ENCODE results near the gene ADAM22. TPM values are rescaled to one million over a fixed set of nuclear protein-coding genes. Genes with fewer than 3 reads are reported as not detected.

ADAM22 gene
- total and polyA plus RNA-seq, 2 of the 4 experiments (the other 2 are of a cell fraction), result 0.03 to 0.18 TPM

DNA sequence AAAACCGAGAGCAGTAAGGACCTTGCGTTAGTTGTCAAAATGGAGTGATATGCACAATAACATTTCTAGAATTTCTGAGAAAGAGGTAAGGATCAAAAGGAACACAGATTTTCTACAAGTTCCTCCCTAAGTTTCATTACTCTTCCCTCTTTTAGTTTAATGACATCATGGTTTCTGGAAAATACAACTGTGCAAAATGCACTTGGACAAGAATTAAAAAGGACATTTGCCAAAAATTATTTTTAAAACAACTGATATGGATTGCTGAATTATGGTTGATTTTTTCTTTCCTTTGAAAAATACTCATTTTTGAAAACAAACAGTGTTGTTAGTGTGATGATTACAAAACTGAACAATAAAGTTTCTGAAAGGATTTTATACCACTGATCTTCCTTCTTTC is 233.7 kb downstream of the ADAM22 start:
- Histone ChIP-seq H4K20me1 (ENCODE audit: insufficient read depth, low read length) (no peaks in the 10 kb centered on the region), H3K4me3 (ENCODE audit: insufficient read depth, low read depth, low read length) (no peak overlapping the region), H3K4me1 (ENCODE audit: control insufficient read depth, insufficient read depth, low read length) (no peaks in the 10 kb centered on the region), H3K9me3 (ENCODE audit: control insufficient read depth, insufficient read depth, low read length) (no peaks in the 10 kb centered on the region), H3K27ac (ENCODE audit: insufficient read depth, low read length) (no peak overlapping the region), H2AK9ac (replicated peaks; ENCODE audit: low read depth, low read length, poor library complexity) (no peak overlapping the region), H3K4me2 (ENCODE audit: low read depth, low read length) (no peak overlapping the region), H4K91ac (ENCODE audit: insufficient read depth, low read depth, low read length) (no peak overlapping the region), H2AK5ac (ENCODE audit: low read depth, low read length) (no peak overlapping the region), H4K5ac (ENCODE audit: low read depth, low read length) (no peak overlapping the region), H3K9me1 (ENCODE audit: insufficient read depth, low read length) (no peaks in the 10 kb centered on the region), H4K8ac (ENCODE audit: low read depth in 2 of 2, low read length in 2 of 2) (no peak overlapping the region), H3K18ac (ENCODE audit: low read depth, low read length) (no peak overlapping the region), H3K23ac (ENCODE audit: low read depth, low read length) (no peak overlapping the region), H2BK15ac (ENCODE audit: low read depth, low read length) (no peak overlapping the region), H3K4ac (ENCODE audit: low read depth, low read length) (no peak overlapping the region), H3K36me3 (ENCODE audit: control insufficient read depth, insufficient read depth, low read length) (no peaks in the 10 kb centered on the region), H3K14ac (replicated peaks; ENCODE audit: low read depth, low read length) (no peak overlapping the region), H3K9ac (ENCODE audit: low read depth, low read length) (no peak overlapping the region), H2AFZ (replicated peaks; ENCODE audit: low read length, poor library complexity) (no peak overlapping the region), H2BK5ac (ENCODE audit: low read depth, low read length, poor library complexity, severe bottlenecking) (no peak overlapping the region), H2BK120ac (ENCODE audit: low read depth, low read length) (no peak overlapping the region), H3K79me1 (ENCODE audit: low read depth in 1 of 2, low read length in 2 of 2) (no peaks in the 10 kb centered on the region), H3K56ac (ENCODE audit: extremely low read depth, insufficient read depth, low read length) (no peak overlapping the region), H2BK20ac (ENCODE audit: low read depth, low read length) (no peak overlapping the region), H3K27me3 (ENCODE audit: control insufficient read depth, insufficient read depth, low read length) (no peaks in the 10 kb centered on the region)
- TF ChIP-seq MAZ (IDR thresholded peaks at IDR 0.05; ENCODE audit: borderline replicate concordance, low read depth, low read length) (no peak), RAD21 (IDR thresholded peaks at IDR 0.05; ENCODE audit: low read length) (no peak), NFE2L2 (IDR thresholded peaks at IDR 0.05; ENCODE audit: low read depth, low read length) (no peak), SMC3 (IDR thresholded peaks at IDR 0.05; ENCODE audit: low read depth, low read length) (no peak), MAFK (IDR thresholded peaks at IDR 0.05; ENCODE audit: low read depth, low read length) (no peak), CEBPB (IDR thresholded peaks at IDR 0.05; ENCODE audit: low read depth, low read length) (no peak), BHLHE40 (IDR thresholded peaks at IDR 0.05; ENCODE audit: low read depth, low read length) (no peak), FOS (IDR thresholded peaks at IDR 0.05; ENCODE audit: low read depth, low read length) (no peak), RCOR1 (IDR thresholded peaks at IDR 0.05; ENCODE audit: insufficient replicate concordance, low read length) (no peak), POLR2A (IDR thresholded peaks at IDR 0.05; ENCODE audit: low read depth, low read length) (no peak), CHD1 (IDR thresholded peaks at IDR 0.05; ENCODE audit: low read depth, low read length) (no peak), RFX5 (IDR thresholded peaks at IDR 0.05; ENCODE audit: low read depth, low read length) (no peak), MXI1 (IDR thresholded peaks at IDR 0.05; ENCODE audit: borderline replicate concordance, low read depth, low read length) (no peak)
- TF ChIP-seq, protein P1, sequence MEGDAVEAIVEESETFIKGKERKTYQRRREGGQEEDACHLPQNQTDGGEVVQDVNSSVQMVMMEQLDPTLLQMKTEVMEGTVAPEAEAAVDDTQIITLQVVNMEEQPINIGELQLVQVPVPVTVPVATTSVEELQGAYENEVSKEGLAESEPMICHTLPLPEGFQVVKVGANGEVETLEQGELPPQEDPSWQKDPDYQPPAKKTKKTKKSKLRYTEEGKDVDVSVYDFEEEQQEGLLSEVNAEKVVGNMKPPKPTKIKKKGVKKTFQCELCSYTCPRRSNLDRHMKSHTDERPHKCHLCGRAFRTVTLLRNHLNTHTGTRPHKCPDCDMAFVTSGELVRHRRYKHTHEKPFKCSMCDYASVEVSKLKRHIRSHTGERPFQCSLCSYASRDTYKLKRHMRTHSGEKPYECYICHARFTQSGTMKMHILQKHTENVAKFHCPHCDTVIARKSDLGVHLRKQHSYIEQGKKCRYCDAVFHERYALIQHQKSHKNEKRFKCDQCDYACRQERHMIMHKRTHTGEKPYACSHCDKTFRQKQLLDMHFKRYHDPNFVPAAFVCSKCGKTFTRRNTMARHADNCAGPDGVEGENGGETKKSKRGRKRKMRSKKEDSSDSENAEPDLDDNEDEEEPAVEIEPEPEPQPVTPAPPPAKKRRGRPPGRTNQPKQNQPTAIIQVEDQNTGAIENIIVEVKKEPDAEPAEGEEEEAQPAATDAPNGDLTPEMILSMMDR (conservative IDR thresholded peaks at IDR 0.05; ENCODE audit: low read depth, low read length), result no peak
- TF ChIP-seq, protein P2, sequence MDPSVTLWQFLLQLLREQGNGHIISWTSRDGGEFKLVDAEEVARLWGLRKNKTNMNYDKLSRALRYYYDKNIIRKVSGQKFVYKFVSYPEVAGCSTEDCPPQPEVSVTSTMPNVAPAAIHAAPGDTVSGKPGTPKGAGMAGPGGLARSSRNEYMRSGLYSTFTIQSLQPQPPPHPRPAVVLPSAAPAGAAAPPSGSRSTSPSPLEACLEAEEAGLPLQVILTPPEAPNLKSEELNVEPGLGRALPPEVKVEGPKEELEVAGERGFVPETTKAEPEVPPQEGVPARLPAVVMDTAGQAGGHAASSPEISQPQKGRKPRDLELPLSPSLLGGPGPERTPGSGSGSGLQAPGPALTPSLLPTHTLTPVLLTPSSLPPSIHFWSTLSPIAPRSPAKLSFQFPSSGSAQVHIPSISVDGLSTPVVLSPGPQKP (IDR thresholded peaks at IDR 0.05; ENCODE audit: borderline replicate concordance, low read depth, low read length), result no peak
- TF ChIP-seq, protein P3, sequence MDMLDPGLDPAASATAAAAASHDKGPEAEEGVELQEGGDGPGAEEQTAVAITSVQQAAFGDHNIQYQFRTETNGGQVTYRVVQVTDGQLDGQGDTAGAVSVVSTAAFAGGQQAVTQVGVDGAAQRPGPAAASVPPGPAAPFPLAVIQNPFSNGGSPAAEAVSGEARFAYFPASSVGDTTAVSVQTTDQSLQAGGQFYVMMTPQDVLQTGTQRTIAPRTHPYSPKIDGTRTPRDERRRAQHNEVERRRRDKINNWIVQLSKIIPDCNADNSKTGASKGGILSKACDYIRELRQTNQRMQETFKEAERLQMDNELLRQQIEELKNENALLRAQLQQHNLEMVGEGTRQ (IDR thresholded peaks at IDR 0.05; ENCODE audit: low read depth, low read length), result no peak
- in situ Hi-C loops (cut with MboI; ENCODE audit: low sequenced_read_pairs) (no loop called here), intact Hi-C loops (cut with micrococcal nuclease) (loop anchor here (2.0 kb wide), 1 partner anchor 661 kb away; no protein-coding TSS in a partner anchor), dilution Hi-C loops (cut with HindIII; ENCODE audit: low sequenced_read_pairs, unreplicated experiment) (no loop called here)
- BruUV-seq (replicated peaks), result no TSS peak
- ChIA-PET CTCF (no interaction called here), POLR2A (ENCODE audit: unreplicated experiment) (no interaction called here)
- no peak for DNase-seq
- no peak for ATAC-seq (ENCODE audit: low read depth)
- no CpG with 5 or more reads among the region's 2 CpGs for WGBS, 2 experiments (ENCODE audit: extremely low coverage in 2 of 2, insufficient read length in 1 of 2)

Data from IMR-90 (cell line).